ENCODE measurements around the gene MAD2L1. TPM values are rescaled to one million over a fixed set of nuclear protein-coding genes. Genes with fewer than 3 reads are reported as not detected.

MAD2L1 gene
- total and polyA plus RNA-seq, 2 experiments from 2014 or later: 80.2 to 139 TPM

GRCh38 chr4:120111745-120112144 lies 45.1 kb upstream of the MAD2L1 start:
- Histone ChIP-seq H3K36me3 (ENCODE audit: insufficient read depth) (no peaks in the 10 kb centered on the region), H3K9me2 (ENCODE audit: insufficient read depth) (no peaks in the 10 kb centered on the region), H3K79me2 (replicated peaks; ENCODE audit: insufficient read depth) (no peaks in the 10 kb centered on the region), H3K4me3 (no peak overlapping the region), H3K4me1 (ENCODE audit: insufficient read depth) (no peaks in the 10 kb centered on the region), H4K20me1 (replicated peaks; ENCODE audit: insufficient read depth) (no peaks in the 10 kb centered on the region), H3K27ac (ENCODE audit: low read depth) (no peak overlapping the region), H3F3A (replicated peaks; ENCODE audit: low read depth) (no peaks in the 10 kb centered on the region), H2AFZ (0 out of 2 replicates have a peak overlapping the region, but pooled peaks have one; percentile 34), H3K4me2 (no peak overlapping the region), H3K27me3 (ENCODE audit: insufficient read depth) (no peaks in the 10 kb centered on the region)
- H3K4me3 Mint-ChIP-seq: no peak overlapping the region
- H3K4me1 Mint-ChIP-seq: no peaks in the 10 kb centered on the region
- H3K9me3 Mint-ChIP-seq: peaks cover 7% of the 10 kb centered on the region
- TF ChIP-seq JUNB (IDR thresholded peaks at IDR 0.05; ENCODE audit: unreplicated experiment): no peak
- no peak for TF ChIP-seq ZNF331 (CRISPR knock-in tag; IDR thresholded peaks at IDR 0.05; ENCODE audit: low read depth)
- no peak for TF ChIP-seq REST (IDR thresholded peaks at IDR 0.05; ENCODE audit: unreplicated experiment)
- TF ChIP-seq ZNF462 (CRISPR knock-in tag; IDR thresholded peaks at IDR 0.05): no peak
- TF ChIP-seq EZH2 (IDR thresholded peaks at IDR 0.05; ENCODE audit: low read depth, unreplicated experiment): no peak
- TF ChIP-seq CREB1 (CRISPR knock-in tag; IDR thresholded peaks at IDR 0.05; ENCODE audit: low read depth): no peak
- H3K27ac Mint-ChIP-seq: no peak overlapping the region
- H3K36me3 Mint-ChIP-seq (ENCODE audit: low read depth): peaks cover 2% of the 10 kb centered on the region; the same call in 2 of the 3 replicates
- DNase-seq (ENCODE audit: low spot score) (no peak), ATAC-seq (no peak)
- H3K27me3 Mint-ChIP-seq (ENCODE audit: insufficient read depth, low read depth, poor library complexity): peaks cover 2% of the 10 kb centered on the region

All from GM23338 (cell line).